HCT116 (cell line): ENCODE results near the gene WWOX. TPM values are rescaled to one million over a fixed set of nuclear protein-coding genes. Genes with fewer than 3 reads are reported as not detected.

Experiments
- ATAC-seq: fragments of 200-7000 bp; cut with Tn5 transposase; 2 replicates; pipeline ENCODE4 v1.9.1; 2020; ENCODE audit warnings: mild to moderate bottlenecking, moderate library complexity
- BruUV-seq: library from RNA; stranded (reverse); fragments of 400-500 nt; replicated peaks from 2 replicates; lab custom pipeline; 2021; lab: Mats Ljungman, UMichigan
- CTCF ChIA-PET: fragments of 300-600 bp; sonication (Branson Sonifier 250); formaldehyde crosslinking; loops from one replicate; lab custom pipeline; 2021; ENCODE audit warnings: antibody characterized with exemption; lab: Charles Lee
- POLR2A ChIA-PET: fragments of 300-600, 350-600 bp; sonication (Branson Sonifier 250); formaldehyde crosslinking; loops from one replicate; lab custom pipeline; 2021; ENCODE audit warnings: antibody characterized with exemption; lab: Charles Lee
- RAD21 ChIA-PET, 2 experiments: fragments of 300-600 bp; sonication (Branson Sonifier 250); formaldehyde crosslinking; loops; one replicate each; lab custom pipeline; 2023; ENCODE audit warnings: low total read pairs in 2 of 2; ENCODE audit not compliant: uncharacterized antibody in 2 of 2, unreplicated experiment in 2 of 2, low non-redundant PET in 1 of 2; lab: Charles Lee
- DNase-seq: peaks from one replicate; pipeline ENCODE4 v3.0.0-alpha.2; 2010; ENCODE audit warnings: low read depth, low spot score
- H2AFZ ChIP-seq: fragments of 200-600 bp; shearing (Covaris generic), sonication (generic); 2 replicates; pipeline ENCODE4 v1.6.1; 2017; ENCODE audit warnings: low read depth, mixed run types, mixed read lengths, antibody characterized with exemption, low read length; ENCODE audit not compliant: poor library complexity, severe bottlenecking
- H3K27ac ChIP-seq: 2 replicates; pipeline ENCODE4 v1.5.1; 2012; ENCODE audit warnings: low read depth, low read length
- H3K27me3 ChIP-seq: fragments of 200-600 bp; sonication (generic); 2 replicates; pipeline ENCODE4 v1.6.1; 2016; ENCODE audit warnings: mixed run types, low read length, mixed read lengths; ENCODE audit not compliant: insufficient read depth
- H3K36me3 ChIP-seq, 2 experiments: fragments of 200-500 bp in 1 of 2; fragments of 200-600 bp in 1 of 2; sonication (Bioruptor generic) in 1 of 2; sonication (generic) in 1 of 2; 2 replicates each; pipeline versions ENCODE4 v1.5.1 to v1.6.1; 2014 to 2016; ENCODE audit warnings: low read length in 2 of 2, inconsistent platforms in 1 of 2, mixed read lengths in 1 of 2, mixed run types in 1 of 2; ENCODE audit not compliant: insufficient read depth in 2 of 2, control insufficient read depth in 1 of 2
- H3K4me1 ChIP-seq, 2 experiments: fragments of 200-600 bp in 1 of 2; sonication (generic) in 1 of 2; 2 replicates each; pipeline versions ENCODE4 v1.5.1 to v1.6.1; 2012 to 2017; ENCODE audit warnings: low read length in 2 of 2, inconsistent platforms in 1 of 2, mild to moderate bottlenecking in 1 of 2, mixed read lengths in 1 of 2, mixed run types in 1 of 2, moderate library complexity in 1 of 2; ENCODE audit not compliant: insufficient read depth in 2 of 2, control insufficient read depth in 1 of 2
- H3K4me2 ChIP-seq: fragments of 200-600 bp; sonication (generic); 2 replicates; pipeline ENCODE4 v1.6.1; 2017; ENCODE audit warnings: mixed run types, low read length, mixed read lengths
- H3K4me3 ChIP-seq, 2 experiments: fragments of 200-600 bp in 1 of 2; sonication (generic) in 1 of 2; replicated peaks in 1 of 2; 2 replicates each; pipeline ENCODE4 v1.5.1; 2011 to 2016; ENCODE audit warnings: low read length in 2 of 2, control low read depth in 1 of 2, low read depth in 1 of 2, mild to moderate bottlenecking in 1 of 2, mixed read lengths in 1 of 2, mixed run types in 1 of 2
- H3K79me2 ChIP-seq: fragments of 200-600 bp; sonication (generic); 2 replicates; pipeline ENCODE4 v1.6.1; 2017; ENCODE audit warnings: mild to moderate bottlenecking, mixed run types, low read length, moderate library complexity, mixed read lengths; ENCODE audit not compliant: insufficient read depth
- H3K9ac ChIP-seq: fragments of 200-600 bp; sonication (generic); 2 replicates; pipeline ENCODE4 v1.6.1; 2016; ENCODE audit warnings: low read length, mixed read lengths
- H3K9me2 ChIP-seq: fragments of 200-600 bp; sonication (generic), shearing (Covaris generic); 2 replicates; pipeline ENCODE4 v1.6.1; 2017; ENCODE audit warnings: mixed run types, mild to moderate bottlenecking, moderate library complexity; ENCODE audit not compliant: insufficient read depth
- H3K9me3 ChIP-seq, 2 experiments: fragments of 200-500 bp in 1 of 2; fragments of 200-600 bp in 1 of 2; sonication (Bioruptor generic) in 1 of 2; sonication (generic) in 1 of 2; 2 replicates each; pipeline ENCODE4 v1.6.1; 2014 to 2017; ENCODE audit warnings: low read length in 2 of 2, mixed read lengths in 2 of 2, inconsistent platforms in 1 of 2, low read depth in 1 of 2, mild to moderate bottlenecking in 1 of 2, mixed run types in 1 of 2, moderate library complexity in 1 of 2; ENCODE audit not compliant: control insufficient read depth in 1 of 2, insufficient read depth in 1 of 2
- H4K20me1 ChIP-seq: fragments of 200-600 bp; sonication (generic), shearing (Covaris generic); 2 replicates; pipeline ENCODE4 v1.6.1; 2017; ENCODE audit warnings: mixed run types, mild to moderate bottlenecking, moderate library complexity; ENCODE audit not compliant: insufficient read depth
- CEBPB ChIP-seq: IDR thresholded peaks from 2 replicates; pipeline ENCODE4 v1.6.1; 2012; ENCODE audit warnings: low read depth
- ELF1 ChIP-seq: IDR thresholded peaks from 2 replicates; pipeline ENCODE4 v1.6.1; 2012; ENCODE audit warnings: low read depth, borderline replicate concordance
- POLR2A ChIP-seq: IDR thresholded peaks from 2 replicates; pipeline ENCODE4 v1.7.0; 2011; ENCODE audit warnings: borderline replicate concordance; ENCODE audit not compliant: insufficient read depth, insufficient read length; ENCODE audit errors: extremely low read depth
- SIN3A ChIP-seq: IDR thresholded peaks from 2 replicates; pipeline ENCODE4 v1.6.1; 2012; ENCODE audit warnings: low read depth
- SP1 ChIP-seq: IDR thresholded peaks from 2 replicates; pipeline ENCODE4 v1.6.1; 2012; ENCODE audit warnings: low read depth
- YY1 ChIP-seq: IDR thresholded peaks from 2 replicates; pipeline ENCODE4 v1.6.1; 2011; ENCODE audit warnings: low read length, low read depth, moderate library complexity, mild to moderate bottlenecking; ENCODE audit not compliant: insufficient replicate concordance; ENCODE audit errors: extremely low read depth
- ZFX ChIP-seq: fragments of 450-650 bp; IDR thresholded peaks from 2 replicates; pipeline ENCODE4 v1.6.1; 2017
- intact Hi-C: fragments of 100-400 bp; cut with micrococcal nuclease; formaldehyde crosslinking; loops from 2 replicates; pipeline ENCODE4 v1.10.0; 2022
- total RNA-seq: library from RNA; stranded (reverse); gene quantifications from one replicate; pipeline ENCODE4 v1.2.1, GENCODE V29; 2021; ENCODE audit not compliant: unreplicated experiment
- TF ChIP-seq, protein P1 (sequence below): IDR thresholded peaks from 2 replicates; pipeline ENCODE4 v1.6.1; 2012
- TF ChIP-seq, protein P2 (sequence below): IDR thresholded peaks from 2 replicates; pipeline ENCODE4 v1.6.1; 2011; ENCODE audit warnings: mild to moderate bottlenecking, low read length, moderate library complexity; ENCODE audit not compliant: insufficient replicate concordance; ENCODE audit errors: extremely low read depth
- TF ChIP-seq, protein P3 (sequence below), 3 experiments: fragments of 200-600 bp in 1 of 3; sonication (generic) in 1 of 3; IDR thresholded peaks in 2 of 3; conservative IDR thresholded peaks in 1 of 3; 2 replicates each; pipeline ENCODE4 v1.5.1; 2012 to 2017; ENCODE audit warnings: low read depth in 2 of 3, low read length in 2 of 3, antibody characterized with exemption in 1 of 3, borderline replicate concordance in 1 of 3, control low read depth in 1 of 3, mild to moderate bottlenecking in 1 of 3, mixed read lengths in 1 of 3, mixed run types in 1 of 3, moderate library complexity in 1 of 3; ENCODE audit not compliant: insufficient read depth in 1 of 3

WWOX gene
- total RNA-seq, 1 experiment from 2014 or later = 13.7 TPM

DNA sequence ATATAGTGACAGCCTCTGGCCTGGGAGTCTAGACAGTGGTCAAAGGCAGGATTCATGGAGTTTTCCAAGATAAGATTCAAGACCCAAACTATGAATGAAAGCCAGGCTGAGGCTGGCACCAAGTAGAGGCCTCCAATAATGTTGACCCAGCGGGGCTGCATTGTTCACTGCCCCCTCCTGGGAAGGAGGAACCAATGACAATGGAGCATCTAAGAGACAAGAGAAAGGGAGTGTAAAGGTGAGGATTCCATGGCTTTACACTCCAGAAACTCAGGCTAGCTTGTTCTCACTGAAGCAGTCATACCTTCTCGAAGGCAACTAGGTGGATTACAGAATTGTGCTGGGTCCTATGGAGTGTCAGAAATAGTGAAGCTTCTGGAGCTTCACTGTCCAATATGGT is 380.3 kb downstream of the WWOX start:
- DNase-seq = no peak
- Histone ChIP-seq H3K9ac (no peak overlapping the region), H3K9me3 (no peaks in the 10 kb centered on the region), H3K27ac (no peak overlapping the region), H2AFZ (no peak overlapping the region), H3K4me3 (no peak overlapping the region), H3K4me2 (no peak overlapping the region), H3K27me3 (no peaks in the 10 kb centered on the region), H3K36me3 (no peaks in the 10 kb centered on the region), H4K20me1 (no peaks in the 10 kb centered on the region), H3K9me2 (no peaks in the 10 kb centered on the region), H3K79me2 (no peaks in the 10 kb centered on the region), H3K4me1 (no peaks in the 10 kb centered on the region)
- intact Hi-C loops = no loop called here
- RAD21 ChIA-PET = no interaction called here
- no TSS peak for BruUV-seq
- no peak for ATAC-seq
- CTCF ChIA-PET = no interaction called here
- TF ChIP-seq, protein P1, sequence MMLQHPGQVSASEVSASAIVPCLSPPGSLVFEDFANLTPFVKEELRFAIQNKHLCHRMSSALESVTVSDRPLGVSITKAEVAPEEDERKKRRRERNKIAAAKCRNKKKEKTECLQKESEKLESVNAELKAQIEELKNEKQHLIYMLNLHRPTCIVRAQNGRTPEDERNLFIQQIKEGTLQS = no peak
- TF ChIP-seq POLR2A (no peak), ZFX (no peak), CEBPB (no peak), ELF1 (no peak), SP1 (no peak), SIN3A (no peak), YY1 (no peak)
- TF ChIP-seq, protein P2, sequence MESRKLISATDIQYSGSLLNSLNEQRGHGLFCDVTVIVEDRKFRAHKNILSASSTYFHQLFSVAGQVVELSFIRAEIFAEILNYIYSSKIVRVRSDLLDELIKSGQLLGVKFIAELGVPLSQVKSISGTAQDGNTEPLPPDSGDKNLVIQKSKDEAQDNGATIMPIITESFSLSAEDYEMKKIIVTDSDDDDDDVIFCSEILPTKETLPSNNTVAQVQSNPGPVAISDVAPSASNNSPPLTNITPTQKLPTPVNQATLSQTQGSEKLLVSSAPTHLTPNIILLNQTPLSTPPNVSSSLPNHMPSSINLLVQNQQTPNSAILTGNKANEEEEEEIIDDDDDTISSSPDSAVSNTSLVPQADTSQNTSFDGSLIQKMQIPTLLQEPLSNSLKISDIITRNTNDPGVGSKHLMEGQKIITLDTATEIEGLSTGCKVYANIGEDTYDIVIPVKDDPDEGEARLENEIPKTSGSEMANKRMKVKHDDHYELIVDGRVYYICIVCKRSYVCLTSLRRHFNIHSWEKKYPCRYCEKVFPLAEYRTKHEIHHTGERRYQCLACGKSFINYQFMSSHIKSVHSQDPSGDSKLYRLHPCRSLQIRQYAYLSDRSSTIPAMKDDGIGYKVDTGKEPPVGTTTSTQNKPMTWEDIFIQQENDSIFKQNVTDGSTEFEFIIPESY = no peak
- TF ChIP-seq, protein P3, sequence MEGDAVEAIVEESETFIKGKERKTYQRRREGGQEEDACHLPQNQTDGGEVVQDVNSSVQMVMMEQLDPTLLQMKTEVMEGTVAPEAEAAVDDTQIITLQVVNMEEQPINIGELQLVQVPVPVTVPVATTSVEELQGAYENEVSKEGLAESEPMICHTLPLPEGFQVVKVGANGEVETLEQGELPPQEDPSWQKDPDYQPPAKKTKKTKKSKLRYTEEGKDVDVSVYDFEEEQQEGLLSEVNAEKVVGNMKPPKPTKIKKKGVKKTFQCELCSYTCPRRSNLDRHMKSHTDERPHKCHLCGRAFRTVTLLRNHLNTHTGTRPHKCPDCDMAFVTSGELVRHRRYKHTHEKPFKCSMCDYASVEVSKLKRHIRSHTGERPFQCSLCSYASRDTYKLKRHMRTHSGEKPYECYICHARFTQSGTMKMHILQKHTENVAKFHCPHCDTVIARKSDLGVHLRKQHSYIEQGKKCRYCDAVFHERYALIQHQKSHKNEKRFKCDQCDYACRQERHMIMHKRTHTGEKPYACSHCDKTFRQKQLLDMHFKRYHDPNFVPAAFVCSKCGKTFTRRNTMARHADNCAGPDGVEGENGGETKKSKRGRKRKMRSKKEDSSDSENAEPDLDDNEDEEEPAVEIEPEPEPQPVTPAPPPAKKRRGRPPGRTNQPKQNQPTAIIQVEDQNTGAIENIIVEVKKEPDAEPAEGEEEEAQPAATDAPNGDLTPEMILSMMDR (IDR thresholded peaks at IDR 0.05 in 2 of 3, conservative IDR thresholded peaks at IDR 0.05 in 1 of 3; ENCODE audit: borderline replicate concordance in 1 of 3, insufficient read depth in 1 of 3, low read depth in 2 of 3, low read length in 2 of 3) = no peak
- POLR2A ChIA-PET = no interaction called here
